B cell (primary cell): Measurements from ENCODE around the gene MGAT1. TPM values are rescaled to one million over a fixed set of nuclear protein-coding genes. Genes with fewer than 3 reads are reported as not detected.

Source experiments
- ATAC-seq: fragments of 200-7000 bp; cut with Tn5 transposase; one replicate; pipeline ENCODE4 v1.10.0; 2021; ENCODE audit warnings: low read depth, mild to moderate bottlenecking, moderate number of reproducible peaks, moderate library complexity
- CTCF ChIA-PET: fragments of 350-600 bp; sonication (Branson Sonifier 250); formaldehyde crosslinking; loops from one replicate; lab custom pipeline; 2021; ENCODE audit warnings: antibody characterized with exemption, inconsistent platforms; lab: Charles Lee
- POLR2A ChIA-PET: fragments of 350-600 bp; sonication (Branson Sonifier 250); formaldehyde crosslinking; loops from one replicate; lab custom pipeline; 2021; ENCODE audit warnings: antibody characterized with exemption; lab: Charles Lee
- DNase-seq: peaks from one replicate; pipeline ENCODE4 v3.0.0; 2013
- H2AFZ ChIP-seq: 2 replicates; pipeline ENCODE4 v1.6.1; 2012; ENCODE audit warnings: mild to moderate bottlenecking, low read depth, low read length; ENCODE audit not compliant: insufficient read depth, poor library complexity, severe bottlenecking
- H3K27ac ChIP-seq, 2 donors: 1 replicate in 1 of 2; 2 replicates in 1 of 2; pipeline ENCODE4 v1.5.1; 2012 to 2013; ENCODE audit warnings: low read length in 2 of 2, mild to moderate bottlenecking in 2 of 2, moderate library complexity in 1 of 2
- H3K27me3 ChIP-seq, 4 experiments: fragments of 200-600 bp in 1 of 4; sonication (generic) in 1 of 4; replicated peaks in 1 of 4; 1 replicate in 2 of 4; 2 replicates in 2 of 4; pipeline versions ENCODE4 v1.6.1 to v1.7.0; 2013 to 2016; ENCODE audit warnings: low read length in 3 of 4, mild to moderate bottlenecking in 2 of 4, mixed read lengths in 1 of 4, moderate library complexity in 1 of 4; ENCODE audit not compliant: insufficient read depth in 4 of 4, control insufficient read depth in 3 of 4; ENCODE audit errors: control extremely low read depth in 1 of 4
- H3K36me3 ChIP-seq, 2 experiments: replicated peaks in 1 of 2; 1 replicate in 1 of 2; 2 replicates in 1 of 2; pipeline versions ENCODE4 v1.6.1 to v1.7.1; 2013; ENCODE audit warnings: low read length in 1 of 2; ENCODE audit not compliant: insufficient read depth in 2 of 2, control insufficient read depth in 1 of 2; ENCODE audit errors: control extremely low read depth in 1 of 2, extremely low read depth in 1 of 2
- H3K4me1 ChIP-seq, 2 donors: fragments of 200-600 bp in 1 of 2; sonication (generic) in 1 of 2; 1 replicate in 1 of 2; 2 replicates in 1 of 2; pipeline versions ENCODE4 v1.5.1 to v1.6.1; 2013 to 2017; ENCODE audit warnings: low read length in 2 of 2; ENCODE audit not compliant: control insufficient read depth in 2 of 2, insufficient read depth in 2 of 2
- H3K4me2 ChIP-seq: replicated peaks from 2 replicates; pipeline ENCODE3; 2012; ENCODE audit warnings: mild to moderate bottlenecking, low read depth, low read length; ENCODE audit not compliant: poor library complexity, severe bottlenecking
- H3K4me3 ChIP-seq, 5 experiments: fragments of 200-600 bp in 1 of 5; sonication (generic) in 1 of 5; 1 replicate in 3 of 5; 2 replicates in 2 of 5; pipeline versions ENCODE4 v1.5.1 to v1.7.0; 2011 to 2016; ENCODE audit warnings: low read length in 4 of 5, mild to moderate bottlenecking in 4 of 5, low read depth in 2 of 5, control low read depth in 1 of 5, moderate library complexity in 1 of 5; ENCODE audit not compliant: insufficient read depth in 1 of 5; ENCODE audit errors: control extremely low read depth in 1 of 5, extremely low read depth in 1 of 5
- H3K79me2 ChIP-seq: fragments of 200-600 bp; sonication (generic); one replicate; pipeline ENCODE4 v1.6.0; 2016; ENCODE audit warnings: low read length; ENCODE audit not compliant: control insufficient read depth, insufficient read depth
- H3K9ac ChIP-seq: fragments of 200-600 bp; sonication (generic); 2 replicates; pipeline ENCODE4 v1.6.1; 2017; ENCODE audit warnings: mild to moderate bottlenecking, low read length, moderate library complexity
- H3K9me3 ChIP-seq, 3 donors: one replicate each; pipeline versions ENCODE4 v1.6.1 to v1.7.1; 2013; ENCODE audit warnings: low read length in 2 of 3; ENCODE audit not compliant: control insufficient read depth in 2 of 3, insufficient read depth in 1 of 3; ENCODE audit errors: control extremely low read depth in 1 of 3
- H4K20me1 ChIP-seq: 2 replicates; pipeline ENCODE4 v1.6.0; 2012; ENCODE audit warnings: mild to moderate bottlenecking, low read length; ENCODE audit not compliant: insufficient read depth, control insufficient read depth, poor library complexity, severe bottlenecking
- H3K27ac Mint-ChIP-seq: one replicate; pipeline ENCODE4 v1.8.0; 2021; ENCODE audit warnings: mixed read lengths
- H3K27me3 Mint-ChIP-seq: one replicate; pipeline ENCODE4 v1.8.0; 2021; ENCODE audit warnings: mixed read lengths
- H3K4me1 Mint-ChIP-seq: one replicate; pipeline ENCODE4 v1.8.0; 2021; ENCODE audit warnings: mixed read lengths
- H3K4me3 Mint-ChIP-seq: one replicate; pipeline ENCODE4 v1.8.0; 2021; ENCODE audit warnings: mixed read lengths
- H3K9me3 Mint-ChIP-seq: one replicate; pipeline ENCODE4 v1.8.0; 2022; ENCODE audit warnings: mixed read lengths; ENCODE audit not compliant: insufficient read depth
- EZH2 ChIP-seq: IDR thresholded peaks from 2 replicates; pipeline ENCODE4 v1.6.1; 2012; ENCODE audit warnings: borderline replicate concordance, low read depth, mild to moderate bottlenecking, moderate library complexity, low read length; ENCODE audit not compliant: insufficient read depth, poor library complexity, severe bottlenecking
- WGBS: methylation state at CpG from one replicate; pipeline ENCODE4 v1.1.5; 2013; ENCODE audit warnings: missing lambda C conversion rate; ENCODE audit not compliant: insufficient coverage; 5-methylcytosine and 5-hydroxymethylcytosine counted together
- intact Hi-C: fragments of 100-400 bp; cut with micrococcal nuclease; formaldehyde crosslinking; loops from one replicate; pipeline ENCODE4 v1.10.0; 2022
- polyA plus RNA-seq: library from polyadenylated mRNA; depleted of rRNA; stranded (reverse); fragments of >200 nt; gene quantifications from 2 replicates; pipeline ENCODE4 v1.2.3, GENCODE V29; 2012
- total RNA-seq, 2 donors: library from RNA; stranded (reverse); fragments of 120-200 nt in 1 of 2; gene quantifications; 1 replicate in 1 of 2; 2 replicates in 1 of 2; pipeline versions ENCODE4 v1.2.3 to v1.2.4, GENCODE V29; 2013 to 2022
- TF ChIP-seq, protein P1 (sequence below): fragments of 200-600 bp; IDR thresholded peaks from one replicate; pipeline ENCODE4 v1.8.0; 2022; ENCODE audit warnings: antibody characterized with exemption, mild to moderate bottlenecking

The MGAT1 gene
- total and polyA plus RNA-seq, 2 donors (not counting 1 experiment from before 2014, with no cell fraction given): 81.2 to 140 TPM

DNA sequence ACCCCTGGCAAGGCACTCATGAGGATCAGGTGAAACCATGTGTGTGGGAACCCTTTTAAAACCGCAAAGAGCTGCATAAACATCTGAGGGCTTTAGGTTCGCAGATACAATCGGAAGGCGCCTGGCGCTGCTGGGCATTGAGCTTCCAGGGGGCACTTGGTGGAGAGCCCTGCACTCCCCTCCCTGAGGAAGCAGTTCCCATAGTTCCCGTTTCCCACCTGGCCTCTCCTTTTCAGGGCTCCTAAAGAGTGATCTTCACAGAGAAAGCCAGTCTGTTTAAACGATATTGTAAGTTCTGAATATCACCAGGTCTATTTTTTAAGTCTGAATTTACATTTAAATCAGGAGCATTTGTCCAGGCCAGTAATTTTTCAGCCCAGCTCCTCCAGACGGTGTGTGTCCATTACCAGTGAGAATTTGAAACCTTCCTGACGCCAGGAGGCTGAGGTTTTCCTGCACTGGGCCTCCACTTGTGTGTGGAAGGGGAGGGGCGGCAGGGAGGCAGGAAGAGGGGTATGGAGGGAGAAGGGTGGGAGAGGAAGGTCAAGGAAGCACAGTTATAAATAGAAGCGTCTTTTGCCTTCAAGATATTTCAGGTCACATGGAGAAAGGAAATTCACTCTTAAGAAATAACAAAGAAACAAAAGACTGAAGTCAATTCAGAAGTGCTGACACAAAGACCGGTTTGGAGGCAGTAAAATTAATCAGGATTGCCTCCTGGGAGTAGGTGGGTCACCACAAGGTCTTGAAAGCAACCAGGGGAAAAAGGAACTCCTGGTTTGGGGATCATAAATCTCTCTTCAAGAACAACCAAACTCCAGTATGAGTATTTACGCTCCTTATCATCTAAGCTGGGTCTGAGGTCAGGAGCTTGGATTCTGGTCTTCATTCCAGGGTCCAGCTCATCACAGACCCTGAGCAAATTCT lies 14.3 kb upstream of the MGAT1 start:
- Mint-ChIP-seq H3K4me3 (peak overlapping the region; percentile 64), H3K4me1 (peaks cover 57% of the 10 kb centered on the region), H3K27me3 (no peaks in the 10 kb centered on the region), H3K9me3 (no peaks in the 10 kb centered on the region), H3K27ac (peak overlapping the region; percentile 46)
- Histone ChIP-seq H3K79me2 (peaks cover 10% of the 10 kb centered on the region), H3K36me3 (no peaks in the 10 kb centered on the region), H3K9ac (no peak overlapping the region), H3K4me2 (peak overlapping the region; percentile 53), H3K9me3 (no peaks in the 10 kb centered on the region), H3K27me3 (no peaks in the 10 kb centered on the region), H3K27ac (no peak overlapping the region), H3K4me1 (peaks cover 43 to 53% of the 10 kb centered on the region in 2 donors), H2AFZ (peak overlapping the region; percentile 74), H3K4me3 (peak overlapping the region in 1 of 5 experiments; percentile 4), H4K20me1 (no peaks in the 10 kb centered on the region)
- WGBS: 14% methylated on average over 9 of the region's 13 CpGs
- CTCF ChIA-PET: interaction anchor here (1.3 to 2.8 kb wide), 2 partner anchors 14 kb away, joined by 3 to 22 read pairs; no protein-coding TSS in a partner anchor
- POLR2A ChIA-PET: interaction anchor here (0.9 to 2.8 kb wide), 3 partner anchors 14 to 44 kb away, joined by 3 to 13 read pairs (median 3); partner anchors contain the start of gene MGAT1
- intact Hi-C loops: no loop called here
- DNase-seq: peak; percentile 35
- TF ChIP-seq, protein P1, sequence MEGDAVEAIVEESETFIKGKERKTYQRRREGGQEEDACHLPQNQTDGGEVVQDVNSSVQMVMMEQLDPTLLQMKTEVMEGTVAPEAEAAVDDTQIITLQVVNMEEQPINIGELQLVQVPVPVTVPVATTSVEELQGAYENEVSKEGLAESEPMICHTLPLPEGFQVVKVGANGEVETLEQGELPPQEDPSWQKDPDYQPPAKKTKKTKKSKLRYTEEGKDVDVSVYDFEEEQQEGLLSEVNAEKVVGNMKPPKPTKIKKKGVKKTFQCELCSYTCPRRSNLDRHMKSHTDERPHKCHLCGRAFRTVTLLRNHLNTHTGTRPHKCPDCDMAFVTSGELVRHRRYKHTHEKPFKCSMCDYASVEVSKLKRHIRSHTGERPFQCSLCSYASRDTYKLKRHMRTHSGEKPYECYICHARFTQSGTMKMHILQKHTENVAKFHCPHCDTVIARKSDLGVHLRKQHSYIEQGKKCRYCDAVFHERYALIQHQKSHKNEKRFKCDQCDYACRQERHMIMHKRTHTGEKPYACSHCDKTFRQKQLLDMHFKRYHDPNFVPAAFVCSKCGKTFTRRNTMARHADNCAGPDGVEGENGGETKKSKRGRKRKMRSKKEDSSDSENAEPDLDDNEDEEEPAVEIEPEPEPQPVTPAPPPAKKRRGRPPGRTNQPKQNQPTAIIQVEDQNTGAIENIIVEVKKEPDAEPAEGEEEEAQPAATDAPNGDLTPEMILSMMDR: no peak
- TF ChIP-seq EZH2: no peak
- ATAC-seq: peak; percentile 22
